AG08395 (cell line): ENCODE measurements around the gene RELN.

Experiments used
- DNase-seq: peaks from one replicate; pipeline ENCODE4 v3.0.0; 2012; ENCODE audit warnings: mixed read lengths, low spot score

The RELN gene

DNA sequence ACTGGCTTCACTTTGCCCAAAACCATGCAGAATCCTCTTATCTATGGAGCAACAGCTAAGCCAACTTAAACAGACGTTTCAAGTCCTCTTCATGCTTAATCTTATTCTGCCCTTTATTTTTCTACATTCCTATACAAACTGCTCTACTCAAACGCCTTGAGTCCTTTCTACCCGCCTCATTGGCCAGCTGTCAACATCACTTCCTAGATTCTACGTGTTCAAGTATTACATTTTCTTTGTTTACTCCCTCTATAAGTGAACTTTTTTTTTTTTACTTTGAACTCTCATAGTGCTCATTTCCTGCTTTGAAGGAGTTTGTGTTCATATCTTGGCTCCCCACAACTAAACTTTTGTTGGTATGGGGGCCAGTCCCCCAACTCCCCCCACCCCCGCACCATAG is 514.5 kb downstream of the RELN start:
- DNase-seq = no peak

DNA sequence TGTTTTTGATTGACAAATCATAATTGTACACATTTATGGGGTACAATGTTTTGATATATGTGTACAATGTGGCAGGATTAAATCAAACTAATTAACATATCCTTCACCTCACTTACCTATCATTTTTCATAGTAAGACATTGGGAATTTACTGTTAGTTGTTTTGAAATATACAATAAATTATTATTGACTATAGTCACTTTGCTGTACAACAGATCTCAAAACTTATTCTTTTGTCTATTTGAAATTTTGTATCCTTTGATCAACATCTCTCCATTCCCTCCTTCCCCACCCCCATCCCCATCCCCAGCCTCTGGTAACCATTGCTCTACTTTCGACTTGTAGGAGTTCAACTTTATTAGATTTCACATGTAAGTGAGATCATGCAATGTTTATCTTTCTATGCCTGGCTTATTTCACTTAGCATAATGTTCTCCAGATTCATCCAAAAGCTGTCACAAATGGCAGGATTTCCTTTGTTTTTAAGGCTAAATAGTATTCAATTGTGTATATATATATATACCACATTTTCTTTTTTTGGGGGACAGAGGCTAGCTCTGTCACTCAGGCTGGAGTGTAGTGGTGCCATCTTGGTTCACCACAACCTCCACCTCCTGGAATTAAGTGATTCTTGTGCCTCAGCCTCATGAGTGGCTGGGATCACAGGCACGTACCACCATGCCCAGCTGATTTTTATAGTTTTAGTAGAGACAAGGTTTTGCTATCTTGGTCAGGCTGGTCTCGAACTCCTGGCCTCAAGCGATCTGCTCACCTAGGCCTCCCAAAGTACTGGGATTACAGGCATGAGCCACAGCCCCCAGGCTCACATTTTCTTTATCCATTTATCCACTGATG is 520.1 kb downstream of the RELN start:
- no peak for DNase-seq

DNA sequence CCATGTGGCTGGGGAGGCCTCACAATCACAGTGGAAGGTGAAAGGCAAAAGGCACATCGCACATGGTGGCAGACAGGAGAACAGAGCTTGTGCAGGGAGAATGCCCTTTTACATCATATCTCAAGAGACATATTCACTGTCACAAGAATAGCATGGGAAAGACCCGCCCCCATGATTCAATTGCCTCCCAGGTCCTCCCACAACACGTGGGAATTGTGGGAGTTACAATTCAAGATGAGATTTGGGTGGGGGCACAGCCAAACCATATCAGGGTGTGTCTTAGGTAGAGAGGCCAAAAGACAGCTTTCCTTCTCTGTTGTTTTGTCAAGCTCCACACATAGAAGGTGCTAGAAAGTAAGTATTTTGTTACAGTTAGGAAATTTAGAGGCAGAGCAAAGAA is 522.6 kb downstream of the RELN start:
- DNase-seq = no peak

DNA sequence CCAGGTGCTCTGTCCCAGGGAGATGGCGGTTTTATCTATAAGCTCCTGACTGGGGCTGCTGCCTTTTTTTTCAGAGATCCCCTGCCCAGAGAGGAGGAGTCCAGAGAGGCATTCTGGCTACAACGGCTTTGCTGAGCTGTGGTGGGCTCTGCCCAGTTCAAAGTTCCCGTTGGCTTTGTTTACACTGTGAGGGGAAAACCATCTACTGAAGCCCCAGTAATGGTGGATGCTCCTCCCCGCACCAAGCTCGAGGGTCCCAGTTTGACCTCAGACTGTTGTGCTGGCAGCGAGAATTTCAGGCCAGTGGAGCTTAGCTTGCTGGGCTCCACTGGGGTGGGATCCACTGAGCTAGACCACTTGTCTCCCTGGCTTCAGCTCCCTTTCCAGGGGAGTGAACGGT is 527.1 kb downstream of the RELN start:
- DNase-seq = no peak

DNA sequence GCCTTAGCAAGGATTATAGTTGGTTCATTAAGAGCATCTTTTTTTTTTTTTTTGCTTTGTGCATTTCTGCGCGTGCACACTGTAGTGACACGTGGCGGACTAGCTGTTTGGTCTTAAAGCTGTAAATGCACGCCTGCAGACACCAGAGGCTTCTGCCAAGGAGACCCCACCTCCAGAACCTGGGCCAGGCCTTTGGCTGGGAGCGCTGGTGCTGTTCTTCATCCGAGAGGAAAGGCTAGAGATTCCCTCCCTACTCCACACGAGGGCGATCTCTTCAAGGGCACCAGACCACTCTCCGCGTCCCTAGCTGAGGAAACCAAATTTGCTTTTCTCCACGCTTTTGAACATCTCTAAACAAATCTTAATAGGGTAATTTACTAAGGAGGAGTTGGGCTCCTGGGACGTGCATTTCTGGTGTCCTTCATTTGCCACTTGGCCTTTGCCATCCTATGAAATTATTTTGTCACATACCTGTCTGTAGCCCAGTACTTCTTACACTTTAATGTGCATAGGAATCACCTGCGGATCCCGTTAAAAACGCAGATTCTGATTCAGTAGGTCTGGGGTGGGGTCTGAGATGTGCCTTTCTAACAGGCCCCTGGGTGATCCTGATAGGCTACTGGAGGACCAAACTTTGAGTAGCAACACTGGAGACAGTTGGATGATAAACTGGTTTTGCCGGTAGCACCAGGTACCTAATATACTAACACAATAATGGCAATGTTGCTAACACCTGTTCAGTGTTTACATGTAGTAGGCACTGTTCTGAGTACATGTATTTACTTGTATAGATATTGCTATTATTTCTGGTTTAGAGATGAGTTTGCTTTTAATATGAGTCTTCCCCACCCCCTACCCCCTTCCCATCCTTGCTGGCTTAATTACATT is 542.1 kb downstream of the RELN start:
- peak; percentile 64 for DNase-seq

DNA sequence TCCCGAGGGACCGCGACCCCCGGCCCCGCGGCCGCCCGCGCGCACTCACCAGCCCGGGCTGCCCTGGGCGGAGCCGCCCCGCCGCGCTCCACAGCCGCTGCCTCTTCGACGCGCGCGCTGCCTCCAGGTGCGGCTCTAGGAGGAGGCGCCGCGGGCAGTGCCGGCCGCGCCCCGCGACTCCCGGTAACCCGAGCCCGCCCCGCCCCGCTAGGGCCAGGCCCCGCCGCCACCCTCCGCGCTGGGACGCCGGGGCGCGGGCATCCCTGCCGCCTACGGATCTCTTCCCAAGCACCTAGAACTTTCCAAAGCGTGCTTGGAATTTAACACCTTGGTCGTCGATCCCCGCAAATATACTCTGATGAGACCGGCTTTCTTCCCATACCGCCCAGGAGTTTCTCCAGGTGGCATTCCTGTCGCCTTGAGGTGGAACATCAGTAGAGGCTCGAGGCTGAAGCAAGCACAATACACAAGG is 543.4 kb downstream of the RELN start, which contains the start of gene SLC26A5:
SLC26A5 (minus strand) TSS at position 159 of the 472 bp plus-strand sequence. CDS start 24,693 bp downstream, outside the sequence.
- DNase-seq = no peak

DNA sequence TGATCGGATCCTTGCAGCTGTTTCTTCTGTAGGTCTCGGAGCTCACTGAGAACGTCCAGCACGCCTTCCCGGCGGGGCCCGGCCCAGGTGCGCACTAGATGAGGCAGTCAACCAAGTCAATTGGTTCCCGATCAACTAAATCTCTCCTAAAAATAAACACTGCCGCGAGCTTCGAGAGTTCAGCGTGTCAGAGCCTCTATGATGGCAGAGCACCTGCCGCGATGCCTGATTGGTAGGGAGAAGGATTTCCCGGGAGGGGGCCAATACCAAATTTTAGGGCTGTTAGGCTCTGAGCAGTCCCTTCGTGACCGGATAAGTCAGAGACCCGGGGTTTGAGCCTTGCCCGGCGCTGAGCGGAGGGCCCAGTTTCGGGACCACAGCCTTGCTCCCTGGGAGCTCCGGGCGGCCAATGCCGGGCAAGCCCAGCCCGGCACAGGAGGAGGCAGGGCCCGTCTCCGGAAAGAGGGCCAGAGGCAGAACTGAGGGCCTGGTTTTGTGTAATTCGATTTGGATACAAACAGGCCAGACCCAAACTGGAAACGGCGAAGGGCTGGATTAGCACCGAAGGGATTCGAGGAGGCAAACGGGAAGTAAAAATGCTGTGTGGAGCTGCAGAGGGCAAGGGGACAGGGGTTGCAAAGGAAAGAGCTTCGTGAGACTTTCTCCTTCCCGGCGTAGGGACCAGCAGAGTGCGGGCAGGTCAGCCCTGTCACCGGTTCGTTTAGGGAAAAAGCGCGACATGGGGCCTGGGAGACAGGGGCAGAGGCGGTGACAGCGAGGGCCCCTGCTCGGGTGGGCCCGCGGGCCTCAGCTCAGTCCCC is 544.0 kb downstream of the RELN start:
- no peak for DNase-seq

DNA sequence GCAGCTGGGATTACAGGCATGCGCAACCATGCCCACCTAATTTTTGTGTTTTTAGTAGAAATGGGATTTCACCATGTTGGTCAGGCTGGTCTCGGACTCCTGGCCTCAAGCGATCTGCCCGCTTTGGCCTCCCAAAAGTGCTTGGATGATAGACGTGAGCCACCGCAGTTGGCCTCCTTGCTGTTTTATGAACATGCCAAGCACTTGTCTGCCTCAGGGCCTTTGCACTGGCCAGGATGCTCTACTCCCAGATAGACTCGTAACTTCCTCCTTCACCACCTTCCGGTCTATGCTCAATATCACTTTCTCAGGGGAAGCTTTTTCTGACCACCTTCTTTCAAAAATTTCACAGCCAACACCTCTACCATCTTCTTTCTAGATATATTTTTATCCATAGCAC is 549.8 kb downstream of the RELN start:
- DNase-seq = no peak

DNA sequence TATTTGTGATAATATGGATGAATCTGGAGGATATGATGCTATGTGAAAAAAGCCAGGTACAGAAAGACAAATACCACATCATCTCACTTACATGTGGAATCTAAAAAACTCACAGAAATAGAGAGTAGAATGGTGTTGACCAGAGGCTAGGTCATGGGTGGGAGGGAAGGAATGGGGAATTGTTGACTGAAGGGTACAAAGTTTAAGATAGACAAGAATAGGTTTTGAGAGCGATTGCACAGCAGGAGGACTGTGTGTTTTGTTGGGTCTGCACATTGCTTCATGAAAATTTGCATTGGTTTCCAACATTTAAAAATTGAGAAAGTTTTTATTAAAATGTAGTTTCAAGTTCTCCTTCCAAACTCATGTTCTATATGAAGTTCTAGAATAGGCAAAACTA is 551.8 kb downstream of the RELN start:
- no peak for DNase-seq

DNA sequence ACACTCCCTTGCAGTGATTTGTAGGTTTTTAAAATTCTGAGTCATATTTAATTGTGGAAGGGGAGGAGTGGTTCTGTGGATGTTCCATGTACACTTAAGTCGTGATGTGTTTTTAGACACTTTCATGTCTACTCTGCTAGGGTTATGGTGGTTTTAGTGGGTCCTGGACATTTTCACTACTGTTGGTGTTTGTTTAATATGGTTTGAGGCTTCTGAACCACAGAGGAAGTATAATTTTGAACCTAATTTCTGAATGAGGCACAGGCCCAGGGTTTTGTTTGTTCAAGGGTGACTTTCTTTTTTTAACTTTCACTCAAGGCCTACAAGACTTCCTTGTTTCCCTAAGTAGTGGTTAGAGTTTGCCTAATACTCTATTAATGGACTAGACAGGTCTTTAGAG is 556.7 kb downstream of the RELN start:
- no peak for DNase-seq

DNA sequence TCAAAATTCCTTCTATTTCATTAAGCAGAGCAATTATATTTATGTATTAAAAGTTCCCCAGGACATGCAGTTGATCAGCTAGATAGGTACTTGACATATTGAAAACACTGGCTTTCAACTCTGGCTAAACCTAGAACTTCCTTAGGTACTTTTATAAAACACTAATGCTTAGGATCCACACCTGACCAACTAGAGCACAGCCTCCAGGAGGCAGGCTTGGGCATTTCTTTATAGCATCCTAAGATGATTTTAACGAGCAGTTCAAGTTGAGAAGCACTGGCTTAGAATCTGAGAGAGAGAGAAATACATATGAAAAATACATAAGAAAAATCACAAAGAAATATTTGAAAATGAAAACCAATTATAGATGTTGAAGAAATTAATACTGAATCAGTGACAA is 564.3 kb downstream of the RELN start:
- no peak for DNase-seq

DNA sequence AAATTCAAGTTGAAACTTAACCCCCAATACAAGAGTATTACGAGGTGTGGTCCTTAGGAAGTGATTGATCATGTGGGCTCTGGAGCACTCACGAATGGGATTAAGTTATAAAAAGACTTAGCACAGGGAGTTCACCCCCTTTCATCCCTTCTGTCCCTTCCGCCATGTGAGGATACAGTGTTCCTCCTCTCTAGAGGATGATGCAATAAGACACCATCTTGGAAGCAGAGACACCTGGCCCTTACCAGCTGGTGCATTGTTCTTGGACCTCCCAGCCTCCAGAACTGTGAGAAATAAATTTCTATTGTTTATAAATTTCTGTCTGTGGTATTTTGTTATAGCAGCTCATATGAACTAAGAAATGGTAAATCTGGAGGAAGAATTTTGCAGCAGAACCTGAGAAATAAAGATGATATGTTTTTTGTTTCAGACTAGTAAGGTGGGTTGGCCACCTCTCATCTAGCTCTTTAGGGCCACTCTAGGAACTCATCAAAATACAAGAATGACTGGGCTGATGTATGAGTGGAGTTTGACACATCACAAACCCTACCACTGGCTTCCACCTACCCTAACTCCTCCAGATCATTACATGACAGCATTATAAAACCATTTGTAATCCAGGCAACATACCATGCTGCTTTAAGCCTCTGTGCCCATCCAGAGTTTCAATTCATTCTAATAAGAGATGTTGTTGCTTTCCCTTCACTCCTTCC is 565.8 kb downstream of the RELN start:
- no peak for DNase-seq
